HG02623 (cell line): Measurements from ENCODE around the gene KIF26A.
"Not testable (repeated sequence)": the region's sequence is repeated elsewhere in the genome, so short reads cannot be mapped to it uniquely, and the experiment has no call there.

Source experiments
- ATAC-seq: cut with Tn5 transposase; IDR thresholded peaks from one replicate; pipeline ENCODE4 v1.9.1; 2021; ENCODE audit warnings: moderate library complexity; ENCODE audit not compliant: unreplicated experiment

The KIF26A gene

GRCh38 chr14:104206281-104206904, 68.0 kb downstream of the KIF26A start:
- ATAC-seq = no peak

- ATAC-seq = no peak
Observed at GRCh38 chr14:104207142-104208014, 69.0 kb downstream of the KIF26A start.

GRCh38 chr14:104208015-104208295, 69.6 kb downstream of the KIF26A start:
- not testable (repeated sequence) for ATAC-seq

GRCh38 chr14:104208331-104208730, 69.9 kb downstream of the KIF26A start:
- not testable (repeated sequence) for ATAC-seq

- ATAC-seq = not testable (repeated sequence)
Observed at GRCh38 chr14:104209071-104209470, 70.7 kb downstream of the KIF26A start.

- no peak for ATAC-seq
Observed at GRCh38 chr14:104209985-104210816, 71.8 kb downstream of the KIF26A start.

- no peak for ATAC-seq
Observed at GRCh38 chr14:104210817-104211195, 72.4 kb downstream of the KIF26A start.

GRCh38 chr14:104211215-104211614, 72.8 kb downstream of the KIF26A start:
- ATAC-seq = no peak

- ATAC-seq = no peak
Observed at GRCh38 chr14:104211741-104212140, 73.4 kb downstream of the KIF26A start.

- no peak for ATAC-seq
Observed at GRCh38 chr14:104212206-104213095, 74.1 kb downstream of the KIF26A start.

GRCh38 chr14:104213301-104214034, 75.1 kb downstream of the KIF26A start:
- no peak for ATAC-seq

GRCh38 chr14:104214431-104215218, 76.2 kb downstream of the KIF26A start:
- no peak for ATAC-seq

- ATAC-seq = no peak
Observed at GRCh38 chr14:104215706-104216334, 77.4 kb downstream of the KIF26A start.

GRCh38 chr14:104216457-104216856, 78.1 kb downstream of the KIF26A start:
- ATAC-seq = no peak

- ATAC-seq = no peak
Observed at GRCh38 chr14:104217486-104218360, 79.3 kb downstream of the KIF26A start.

- ATAC-seq = no peak
Observed at GRCh38 chr14:104218361-104219180, 80.2 kb downstream of the KIF26A start.

- no peak for ATAC-seq
Observed at GRCh38 chr14:104219731-104220214, 81.4 kb downstream of the KIF26A start.
